Glomerular visceral epithelial cell (primary cell): Measurements from ENCODE around the gene KIFAP3.
"Not testable (repeated sequence)": the region's sequence is repeated elsewhere in the genome, so short reads cannot be mapped to it uniquely, and the experiment has no call there.

Source experiments
- DNase-seq: peaks from one replicate; pipeline ENCODE4 v3.0.0-alpha.2; 2016; ENCODE audit errors: extremely low spot score

Gene KIFAP3

GRCh38 chr1:169924063-169924462 lies 150.4 kb downstream of the KIFAP3 start:
- DNase-seq: no peak

DNA sequence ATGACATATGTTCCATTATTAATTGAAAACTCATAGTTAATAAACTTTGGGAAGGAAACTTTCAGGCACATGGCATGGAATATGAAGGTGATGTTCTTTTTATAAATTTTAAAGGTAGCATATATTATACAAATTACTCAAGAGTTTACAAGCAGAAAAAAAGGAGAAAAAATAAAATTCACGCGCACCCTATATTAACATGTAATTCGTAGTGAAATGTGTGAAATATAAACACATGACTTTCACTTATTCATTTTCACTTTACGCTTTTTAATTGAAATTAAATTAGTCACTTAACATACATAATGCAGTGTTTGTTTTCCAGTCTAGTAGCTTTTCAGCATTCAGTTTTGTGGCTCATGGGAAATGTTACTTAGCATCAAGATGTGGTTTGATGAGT lies 153.4 kb downstream of the KIFAP3 start:
- no peak for DNase-seq

GRCh38 chr1:169918927-169919326 lies 155.6 kb downstream of the KIFAP3 start:
- no peak for DNase-seq

- not testable (repeated sequence) for DNase-seq
Measured at GRCh38 chr1:169918220-169918619, 156.3 kb downstream of the KIFAP3 start.

GRCh38 chr1:169915150-169915549 lies 159.3 kb downstream of the KIFAP3 start:
- no peak for DNase-seq

DNA sequence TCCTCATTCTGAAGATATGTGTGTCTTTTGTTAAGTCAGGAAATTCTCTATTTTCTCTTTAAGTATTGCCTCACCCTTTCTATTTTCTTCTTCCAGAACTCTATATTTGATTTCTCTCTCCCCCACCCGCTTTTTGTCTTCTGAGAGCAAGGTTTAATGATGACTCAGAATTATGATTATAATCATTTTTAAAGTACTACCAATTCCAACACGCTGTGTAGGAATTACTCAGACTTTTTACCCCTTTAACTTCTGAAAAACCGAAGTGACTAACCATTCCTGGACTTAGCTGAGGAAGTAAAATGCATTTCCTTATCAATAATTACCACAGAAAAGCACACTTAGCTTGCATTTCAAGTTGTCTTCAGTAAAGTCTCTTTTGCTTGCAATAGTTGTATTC lies 160.0 kb downstream of the KIFAP3 start:
- no peak for DNase-seq

GRCh38 chr1:169909499-169909898 lies 165.0 kb downstream of the KIFAP3 start:
- no peak for DNase-seq

- no peak for DNase-seq
Measured at GRCh38 chr1:169906938-169907337, 167.6 kb downstream of the KIFAP3 start.

DNA sequence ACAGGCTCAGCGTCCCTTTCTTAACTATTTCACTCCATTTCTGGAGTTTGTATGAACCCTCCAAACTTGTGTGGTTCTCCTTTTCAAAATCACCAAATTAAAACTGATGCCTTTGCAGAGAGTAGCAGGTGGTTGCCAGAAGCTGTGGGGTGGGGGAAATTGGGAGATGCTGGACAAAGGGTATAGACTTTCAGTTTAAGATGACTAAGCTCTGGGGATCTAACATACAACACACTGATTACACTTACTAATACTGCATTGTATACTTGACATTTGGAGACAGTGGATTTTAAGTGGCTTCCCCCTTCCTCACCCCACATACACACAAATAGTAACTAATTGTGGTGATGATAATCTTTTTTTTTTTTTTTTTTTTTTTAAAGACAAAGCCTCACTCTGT lies 169.7 kb downstream of the KIFAP3 start:
- DNase-seq: no peak

DNA sequence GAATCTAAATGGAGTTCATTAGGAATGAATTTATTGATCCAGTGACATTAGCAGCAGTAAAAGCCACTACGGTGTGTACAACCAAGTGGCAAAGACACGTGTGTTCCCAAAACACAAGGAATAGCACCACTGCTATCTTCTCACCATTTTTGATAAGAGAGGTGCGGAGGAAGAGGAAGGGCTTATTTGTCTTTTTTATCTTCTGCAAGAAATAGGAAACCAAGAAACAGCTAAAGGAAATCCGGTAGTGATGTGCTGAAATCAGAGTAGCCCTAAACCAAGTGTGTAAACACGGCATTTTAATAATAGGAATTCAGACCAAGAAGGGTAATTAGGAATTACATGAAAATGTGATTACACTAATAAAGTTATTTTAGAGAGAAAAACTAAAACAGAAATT lies 171.7 kb downstream of the KIFAP3 start:
- no peak for DNase-seq

DNA sequence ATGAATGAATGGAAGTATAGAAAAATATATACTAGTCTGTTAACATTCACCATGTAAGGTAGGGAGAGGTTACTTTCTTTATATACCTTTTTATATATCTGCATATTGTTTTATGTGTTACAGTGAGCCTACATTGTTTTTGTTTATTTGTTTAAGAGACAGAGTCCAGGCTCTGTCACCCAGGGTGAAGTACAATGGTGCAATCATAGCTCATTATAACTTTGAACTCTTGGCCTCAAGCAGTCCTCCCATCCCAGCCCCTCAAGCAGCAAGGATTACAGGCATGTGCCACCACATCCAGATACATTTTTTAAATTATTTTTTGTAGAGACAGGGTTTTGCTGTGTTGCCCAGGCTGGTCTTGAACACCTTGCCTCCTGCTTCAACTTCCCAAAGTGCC lies 173.4 kb downstream of the KIFAP3 start:
- DNase-seq: no peak

- DNase-seq: no peak
Measured at GRCh38 chr1:169900571-169900970, 173.9 kb downstream of the KIFAP3 start.

DNA sequence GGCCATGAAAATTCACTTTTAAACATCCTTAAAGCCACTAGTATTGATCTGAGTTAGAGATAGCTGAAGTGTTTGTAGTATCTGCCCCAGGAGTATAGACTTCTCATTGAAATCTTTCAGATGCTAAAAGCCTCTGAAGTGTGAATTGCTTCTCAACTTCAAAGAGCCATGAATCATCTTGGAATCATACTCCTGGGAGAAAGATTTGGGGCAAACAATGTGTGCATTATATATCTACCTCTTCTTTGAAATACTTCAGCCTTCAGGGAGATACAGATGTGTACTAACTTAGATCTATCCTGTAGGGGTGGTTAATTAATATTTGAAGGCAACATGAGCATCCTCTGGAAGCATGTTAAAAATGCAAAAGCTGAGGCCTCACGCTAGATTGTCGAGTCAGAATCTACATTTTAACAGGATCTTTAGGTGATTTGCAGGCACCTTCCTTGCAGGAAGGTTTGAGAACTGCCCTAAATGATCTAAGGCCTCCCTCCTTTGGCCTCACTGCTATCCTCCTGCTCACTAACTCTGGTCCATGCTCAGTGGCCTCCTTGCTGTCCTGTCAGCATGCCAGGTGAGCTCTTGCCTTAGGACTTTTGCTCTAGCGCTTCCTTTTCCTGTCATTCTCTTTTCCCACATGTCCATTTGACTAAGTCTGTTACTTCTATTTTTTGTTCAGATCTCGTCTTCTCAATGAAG lies 174.8 kb downstream of the KIFAP3 start:
- no peak for DNase-seq

GRCh38 chr1:169896013-169896412 lies 178.5 kb downstream of the KIFAP3 start:
- DNase-seq: no peak

DNA sequence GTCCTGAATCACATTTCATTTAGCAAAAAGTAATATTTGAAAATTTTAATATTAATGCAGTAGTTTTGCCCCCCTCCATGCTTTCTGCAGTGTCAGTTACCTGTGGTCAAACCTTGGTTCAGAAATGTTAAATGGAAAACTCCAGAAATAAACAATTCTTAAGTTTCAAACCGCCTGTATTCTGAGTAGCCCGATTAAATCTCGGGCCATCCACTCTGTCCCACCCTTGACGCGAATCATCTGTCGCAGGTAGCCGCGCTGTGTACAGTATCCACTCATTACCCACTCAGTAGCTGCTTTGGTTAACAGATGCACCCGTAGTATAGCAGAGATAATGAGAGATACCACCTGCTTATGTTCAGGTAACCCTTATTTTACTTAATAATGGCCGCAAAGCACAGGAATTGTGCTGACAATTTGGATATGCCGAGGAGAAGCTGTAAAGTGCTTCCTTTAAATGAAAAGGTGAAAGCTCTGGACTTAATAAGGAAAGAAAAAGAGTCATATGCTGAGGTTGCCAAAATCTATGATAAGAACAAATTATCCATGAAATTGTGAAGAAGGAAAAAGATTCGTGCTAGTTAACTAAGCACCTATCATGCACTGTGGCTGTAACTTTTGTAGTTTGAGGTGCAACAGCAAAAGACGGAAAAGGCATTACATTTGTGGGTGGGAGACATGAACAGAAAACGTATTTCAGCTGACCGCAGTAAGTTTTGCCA lies 179.9 kb downstream of the KIFAP3 start:
- no peak for DNase-seq

GRCh38 chr1:169893645-169894423 lies 180.7 kb downstream of the KIFAP3 start, which contains the start of gene SCYL3:
SCYL3 (minus strand) TSS chr1:169893896; CDS start chr1:169888840, 5,056 bp downstream.
- peak; percentile 96 for DNase-seq

DNA sequence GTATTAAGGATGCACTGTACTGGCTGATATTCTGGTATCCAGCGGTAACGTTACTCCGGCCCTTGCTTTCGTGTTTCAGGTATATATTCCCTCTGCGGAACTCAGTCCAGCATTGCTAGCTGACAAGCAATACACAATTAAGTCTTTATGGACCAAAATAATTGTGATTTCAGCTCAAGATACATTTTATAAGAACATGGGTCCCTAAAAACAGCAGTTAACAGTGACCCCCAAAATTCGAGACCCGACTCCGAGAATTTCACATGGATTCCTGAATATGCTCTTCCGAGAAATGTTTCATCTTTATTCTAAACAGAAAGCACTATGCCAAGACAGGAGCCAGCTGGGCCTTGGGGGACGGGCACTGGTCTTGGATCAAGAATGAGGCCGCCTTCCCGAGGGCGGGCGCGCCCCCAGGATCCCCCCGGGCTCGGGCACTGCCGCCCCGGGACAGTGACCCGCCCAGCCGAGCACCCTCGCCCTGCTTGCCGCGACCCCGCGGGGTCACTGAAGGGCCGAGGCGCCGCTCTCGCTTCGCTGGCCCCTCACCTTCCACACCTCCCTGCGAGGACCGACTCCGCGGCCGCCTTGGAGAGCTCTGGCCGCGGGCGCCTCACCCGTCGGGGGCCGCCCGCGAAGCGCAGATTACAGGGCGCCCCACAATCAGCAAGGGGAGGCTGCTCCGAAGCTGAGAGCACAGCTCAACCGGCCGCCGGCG lies 181.4 kb downstream of the KIFAP3 start:
- DNase-seq: peak; percentile 31

DNA sequence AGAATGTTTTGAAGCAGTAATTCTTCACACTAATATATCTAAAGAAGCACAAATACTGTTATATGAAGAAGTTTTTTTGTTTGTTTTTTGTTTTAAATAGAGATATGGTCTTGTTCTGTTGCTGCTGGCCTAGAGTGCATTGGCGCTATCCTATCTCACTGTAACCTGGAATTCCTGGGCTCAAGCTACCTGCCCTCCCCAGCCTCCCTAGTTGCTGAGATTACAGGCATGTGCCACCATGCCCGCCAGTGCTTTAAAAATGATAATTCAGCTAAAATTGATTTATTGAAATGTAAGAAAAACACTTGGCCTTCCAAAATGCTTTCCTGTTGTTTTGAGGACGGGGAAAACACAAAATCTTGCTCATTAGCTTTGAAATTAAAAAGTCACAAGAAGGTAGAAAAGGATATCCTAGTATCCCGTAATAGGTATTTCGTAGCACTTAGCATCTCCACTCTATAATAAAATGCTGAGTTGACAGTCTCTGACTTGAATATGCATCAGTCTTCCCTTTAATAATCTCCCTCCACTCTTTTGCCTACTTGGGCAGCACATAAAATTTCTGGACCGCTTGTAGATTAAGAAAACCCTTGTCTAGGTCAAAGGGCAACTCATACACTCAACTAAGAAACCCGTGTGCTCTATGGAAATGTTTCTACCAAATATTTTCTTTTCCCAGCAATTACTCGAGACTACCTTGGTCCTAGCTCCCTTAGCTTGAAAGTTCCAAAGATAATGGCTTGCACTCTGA lies 182.1 kb downstream of the KIFAP3 start:
- no peak for DNase-seq

DNA sequence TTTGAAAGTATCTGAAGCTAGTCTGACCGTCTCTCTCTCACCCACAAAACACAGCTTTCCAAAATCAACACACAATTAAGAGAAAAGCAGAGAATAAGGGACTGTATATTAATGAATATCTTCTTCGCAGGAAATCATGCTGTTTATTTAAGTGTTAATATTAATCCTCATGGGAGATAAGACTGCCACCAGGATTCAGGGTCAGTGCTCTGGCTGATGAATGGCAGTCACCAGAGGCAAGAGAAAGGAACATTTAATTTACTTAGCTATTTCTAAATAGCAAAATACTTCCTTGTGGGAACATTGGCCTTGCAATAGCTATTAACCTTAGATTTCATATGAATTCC lies 183.0 kb downstream of the KIFAP3 start:
- no peak for DNase-seq

DNA sequence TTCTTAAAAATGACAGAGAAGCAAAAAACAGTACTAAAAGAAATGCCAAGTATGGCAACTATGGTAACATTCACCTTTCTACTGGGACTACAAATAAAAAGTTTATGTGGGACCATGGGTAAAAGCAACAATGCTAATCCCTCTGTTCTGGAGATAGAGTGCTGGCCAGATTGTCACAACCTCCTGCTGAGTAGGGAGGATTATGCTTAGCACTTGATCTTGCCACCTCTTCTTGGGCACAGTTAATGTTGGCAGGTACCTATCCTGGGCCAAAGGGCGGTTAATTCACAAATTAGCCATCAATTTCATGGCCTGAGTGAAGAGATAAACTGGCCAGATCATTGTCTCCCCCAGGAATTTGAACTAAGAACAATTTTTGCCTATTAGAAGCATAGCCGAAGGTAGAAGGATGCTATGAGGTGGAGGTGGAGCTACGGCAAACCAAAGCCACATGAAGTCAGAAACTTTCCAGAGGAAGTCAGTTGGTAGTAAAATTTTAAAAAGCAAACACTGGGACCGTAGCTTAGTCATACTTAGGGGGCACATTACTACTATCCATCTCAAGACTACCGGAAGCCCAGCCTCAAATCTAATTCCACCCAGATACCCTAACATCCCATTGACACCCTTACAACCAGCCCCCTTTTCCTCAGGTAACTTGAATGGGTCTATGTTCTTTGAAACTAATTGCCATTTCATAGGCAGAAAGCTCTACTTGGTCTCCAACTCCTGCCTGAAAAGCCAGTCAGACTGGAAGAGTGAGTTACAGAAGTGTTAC lies 183.5 kb downstream of the KIFAP3 start:
- peak; percentile 6 for DNase-seq

DNA sequence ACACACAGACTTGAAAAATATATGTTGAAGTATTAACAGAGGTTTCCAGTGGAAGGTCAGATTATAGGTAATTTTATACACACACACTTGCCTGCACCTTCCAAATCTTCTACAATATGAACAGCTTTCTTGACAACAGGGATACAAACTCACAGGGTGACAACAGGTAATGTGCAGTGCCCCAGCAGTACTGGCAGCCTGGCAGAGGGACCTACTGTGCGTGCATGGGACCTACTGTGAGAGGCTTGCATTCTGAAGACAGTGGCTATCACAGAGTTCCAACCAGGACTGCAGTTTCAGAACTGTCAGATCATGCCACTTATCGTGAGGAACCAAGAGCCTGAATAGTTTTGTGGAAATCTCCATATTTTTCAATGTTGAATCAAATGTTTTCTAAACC lies 184.6 kb downstream of the KIFAP3 start:
- DNase-seq: no peak
